HepG2 (cell line): ENCODE results near the gene ZNF557. TPM values are rescaled to one million over a fixed set of nuclear protein-coding genes. Genes with fewer than 3 reads are reported as not detected.

ENCODE experiments used
- CENPX ChIP-seq: sonication (generic); formaldehyde crosslinking; IDR thresholded peaks from 2 replicates; pipeline ENCODE4 v1.9.0; 2021; ENCODE audit warnings: mild to moderate bottlenecking, missing genetic modification reagents, moderate library complexity
- ELF4 ChIP-seq: sonication (generic); formaldehyde crosslinking; IDR thresholded peaks from 2 replicates; pipeline ENCODE4 v1.5.0; 2020; ENCODE audit warnings: missing genetic modification reagents, mild to moderate bottlenecking, moderate library complexity, borderline replicate concordance
- HNRNPK ChIP-seq: fragments of 200-400 bp; formaldehyde crosslinking; IDR thresholded peaks from 2 replicates; pipeline ENCODE4 v1.6.1; 2018; ENCODE audit warnings: low read length, low read depth, moderate library complexity, mild to moderate bottlenecking; ENCODE audit not compliant: poor library complexity, severe bottlenecking
- MBD4 ChIP-seq: IDR thresholded peaks from 2 replicates; pipeline ENCODE4 v1.6.1; 2012; ENCODE audit warnings: low read length, inconsistent platforms, borderline replicate concordance
- MTA1 ChIP-seq: sonication (generic); formaldehyde crosslinking; IDR thresholded peaks from 2 replicates; pipeline ENCODE4 v1.4.0; 2020; ENCODE audit warnings: missing genetic modification reagents, mild to moderate bottlenecking, borderline replicate concordance
- MXI1 ChIP-seq: IDR thresholded peaks from 3 replicates; pipeline ENCODE4 v1.6.1; 2012; ENCODE audit warnings: low read depth, low read length, inconsistent platforms, borderline replicate concordance
- THYN1 ChIP-seq: sonication (generic); formaldehyde crosslinking; IDR thresholded peaks from 2 replicates; pipeline ENCODE4 v1.8.1; 2023; ENCODE audit warnings: low read depth, mild to moderate bottlenecking, moderate library complexity, missing genetic modification reagents, borderline replicate concordance
- TRIM22 ChIP-seq: fragments of 450-650 bp; IDR thresholded peaks from 2 replicates; pipeline ENCODE4 v1.6.1; 2017
- ZBTB14 ChIP-seq: sonication (generic); formaldehyde crosslinking; IDR thresholded peaks from 2 replicates; pipeline ENCODE4 v1.4.0; 2020; ENCODE audit warnings: missing genetic modification reagents
- ZNF260 ChIP-seq: sonication (generic); formaldehyde crosslinking; IDR thresholded peaks from 2 replicates; pipeline ENCODE4 v1.4.0; 2020; ENCODE audit warnings: missing genetic modification reagents, low read depth, mild to moderate bottlenecking, borderline replicate concordance
- ZNF460 ChIP-seq: sonication (generic); formaldehyde crosslinking; IDR thresholded peaks from 2 replicates; pipeline ENCODE4 v1.5.1; 2020; ENCODE audit warnings: missing genetic modification reagents, mild to moderate bottlenecking, borderline replicate concordance
- ZNF777 ChIP-seq: sonication (generic); formaldehyde crosslinking; IDR thresholded peaks from 2 replicates; pipeline ENCODE4 v1.4.0; 2020; ENCODE audit warnings: missing genetic modification reagents
- polyA plus RNA-seq, 8 experiments: library from polyadenylated mRNA; depleted of rRNA in 3 of 8; stranded (reverse) in 7 of 8; unstranded in 1 of 8; fragments of >200 nt; fragmentation: Illumina TruSeq in 4 of 8; extraction: Trizol in 4 of 8; gene quantifications; 2 replicates each; pipeline versions ENCODE4 v1.2.1 to v1.2.3, GENCODE V29; 2011 to 2016; ENCODE audit warnings: low read depth in 4 of 8, missing spikeins in 1 of 8, mixed read lengths in 1 of 8; ENCODE audit not compliant: insufficient read depth in 1 of 8
- total RNA-seq, 5 experiments: library from RNA; depleted of rRNA; stranded (reverse); fragments of >200 nt; fragmentation: Illumina TruSeq; extraction: Trizol; gene quantifications; 2 replicates each; pipeline ENCODE4 v1.2.3, GENCODE V29; 2016; ENCODE audit warnings: low read depth in 1 of 5
- TF ChIP-seq, protein P1 (sequence below): sonication (generic); formaldehyde crosslinking; IDR thresholded peaks from 2 replicates; pipeline ENCODE4 v1.9.0; 2021; ENCODE audit warnings: mild to moderate bottlenecking, missing genetic modification reagents
- TF ChIP-seq, protein P2 (sequence below): sonication (generic); formaldehyde crosslinking; IDR thresholded peaks from 2 replicates; pipeline ENCODE4 v1.8.1; 2022; ENCODE audit warnings: low read depth, mild to moderate bottlenecking, missing genetic modification reagents

ZNF557 gene
- total and polyA plus RNA-seq, 2 of the 13 experiments (the other 11 are each of a cell fraction or from before 2014, with no cell fraction given), result 2.1 to 7.8 TPM

DNA sequence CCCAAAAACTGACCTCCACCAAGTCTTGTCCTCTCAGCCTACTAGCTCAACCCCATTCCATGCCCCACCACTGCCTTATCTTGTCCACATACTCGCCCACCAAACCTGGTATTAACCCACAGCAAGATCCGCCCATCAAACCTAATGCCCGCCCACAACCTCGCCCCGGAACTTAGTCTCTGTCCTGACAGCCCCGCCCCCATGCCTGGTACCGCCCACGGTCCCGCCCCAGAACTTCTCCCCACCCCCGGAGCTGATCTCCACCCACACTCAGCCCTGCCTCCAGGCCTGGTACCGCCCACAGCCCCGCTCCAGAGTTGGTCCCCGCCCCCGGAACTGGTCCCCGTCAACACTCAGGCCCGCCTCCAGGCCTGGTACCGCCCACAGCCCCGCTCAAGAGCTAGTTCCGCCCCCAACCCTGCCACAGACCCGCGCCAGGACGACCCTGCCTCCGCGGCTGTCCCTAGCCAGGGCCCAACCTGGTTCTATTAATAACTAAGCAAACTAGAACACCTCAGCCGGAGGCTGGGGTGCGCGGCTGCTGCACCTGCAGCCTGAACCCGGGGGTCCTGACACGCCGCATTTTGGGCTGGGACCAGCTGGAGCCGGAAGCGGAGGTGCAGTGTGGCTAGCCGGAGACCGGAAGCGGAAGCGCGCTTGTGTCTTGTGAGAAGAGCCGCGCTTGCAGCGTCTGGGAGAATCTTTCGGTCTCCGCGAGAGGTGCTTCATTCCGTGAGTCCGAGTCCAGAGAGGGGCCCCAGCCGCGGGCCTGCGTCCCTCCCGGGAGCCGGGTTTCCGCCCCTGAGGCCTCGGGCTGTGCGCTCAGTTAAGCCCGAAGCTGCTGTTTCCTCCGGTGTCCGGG, at the start of gene ZNF557 (continued):
- TF ChIP-seq MBD4 (no peak), MXI1 (no peak), MTA1 (CRISPR knock-in tag) (no peak), ZBTB14 (no peak), ELF4 (CRISPR knock-in tag) (peak; percentile 71; the same call in 1 of the 2 replicates), THYN1 (CRISPR knock-in tag) (no peak), HNRNPK (peak; percentile 68), ZNF777 (CRISPR knock-in tag) (no peak; the same call in 1 of the 2 replicates), ZNF260 (no peak), CENPX (CRISPR knock-in tag) (no peak), TRIM22 (no peak), ZNF460 (CRISPR knock-in tag) (no peak)
- TF ChIP-seq, protein P1, sequence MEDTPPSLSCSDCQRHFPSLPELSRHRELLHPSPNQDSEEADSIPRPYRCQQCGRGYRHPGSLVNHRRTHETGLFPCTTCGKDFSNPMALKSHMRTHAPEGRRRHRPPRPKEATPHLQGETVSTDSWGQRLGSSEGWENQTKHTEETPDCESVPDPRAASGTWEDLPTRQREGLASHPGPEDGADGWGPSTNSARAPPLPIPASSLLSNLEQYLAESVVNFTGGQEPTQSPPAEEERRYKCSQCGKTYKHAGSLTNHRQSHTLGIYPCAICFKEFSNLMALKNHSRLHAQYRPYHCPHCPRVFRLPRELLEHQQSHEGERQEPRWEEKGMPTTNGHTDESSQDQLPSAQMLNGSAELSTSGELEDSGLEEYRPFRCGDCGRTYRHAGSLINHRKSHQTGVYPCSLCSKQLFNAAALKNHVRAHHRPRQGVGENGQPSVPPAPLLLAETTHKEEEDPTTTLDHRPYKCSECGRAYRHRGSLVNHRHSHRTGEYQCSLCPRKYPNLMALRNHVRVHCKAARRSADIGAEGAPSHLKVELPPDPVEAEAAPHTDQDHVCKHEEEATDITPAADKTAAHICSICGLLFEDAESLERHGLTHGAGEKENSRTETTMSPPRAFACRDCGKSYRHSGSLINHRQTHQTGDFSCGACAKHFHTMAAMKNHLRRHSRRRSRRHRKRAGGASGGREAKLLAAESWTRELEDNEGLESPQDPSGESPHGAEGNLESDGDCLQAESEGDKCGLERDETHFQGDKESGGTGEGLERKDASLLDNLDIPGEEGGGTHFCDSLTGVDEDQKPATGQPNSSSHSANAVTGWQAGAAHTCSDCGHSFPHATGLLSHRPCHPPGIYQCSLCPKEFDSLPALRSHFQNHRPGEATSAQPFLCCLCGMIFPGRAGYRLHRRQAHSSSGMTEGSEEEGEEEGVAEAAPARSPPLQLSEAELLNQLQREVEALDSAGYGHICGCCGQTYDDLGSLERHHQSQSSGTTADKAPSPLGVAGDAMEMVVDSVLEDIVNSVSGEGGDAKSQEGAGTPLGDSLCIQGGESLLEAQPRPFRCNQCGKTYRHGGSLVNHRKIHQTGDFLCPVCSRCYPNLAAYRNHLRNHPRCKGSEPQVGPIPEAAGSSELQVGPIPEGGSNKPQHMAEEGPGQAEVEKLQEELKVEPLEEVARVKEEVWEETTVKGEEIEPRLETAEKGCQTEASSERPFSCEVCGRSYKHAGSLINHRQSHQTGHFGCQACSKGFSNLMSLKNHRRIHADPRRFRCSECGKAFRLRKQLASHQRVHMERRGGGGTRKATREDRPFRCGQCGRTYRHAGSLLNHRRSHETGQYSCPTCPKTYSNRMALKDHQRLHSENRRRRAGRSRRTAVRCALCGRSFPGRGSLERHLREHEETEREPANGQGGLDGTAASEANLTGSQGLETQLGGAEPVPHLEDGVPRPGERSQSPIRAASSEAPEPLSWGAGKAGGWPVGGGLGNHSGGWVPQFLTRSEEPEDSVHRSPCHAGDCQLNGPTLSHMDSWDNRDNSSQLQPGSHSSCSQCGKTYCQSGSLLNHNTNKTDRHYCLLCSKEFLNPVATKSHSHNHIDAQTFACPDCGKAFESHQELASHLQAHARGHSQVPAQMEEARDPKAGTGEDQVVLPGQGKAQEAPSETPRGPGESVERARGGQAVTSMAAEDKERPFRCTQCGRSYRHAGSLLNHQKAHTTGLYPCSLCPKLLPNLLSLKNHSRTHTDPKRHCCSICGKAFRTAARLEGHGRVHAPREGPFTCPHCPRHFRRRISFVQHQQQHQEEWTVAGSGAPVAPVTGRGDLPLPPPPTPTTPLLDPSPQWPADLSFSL (CRISPR knock-in tag), result no peak
- TF ChIP-seq, protein P2, sequence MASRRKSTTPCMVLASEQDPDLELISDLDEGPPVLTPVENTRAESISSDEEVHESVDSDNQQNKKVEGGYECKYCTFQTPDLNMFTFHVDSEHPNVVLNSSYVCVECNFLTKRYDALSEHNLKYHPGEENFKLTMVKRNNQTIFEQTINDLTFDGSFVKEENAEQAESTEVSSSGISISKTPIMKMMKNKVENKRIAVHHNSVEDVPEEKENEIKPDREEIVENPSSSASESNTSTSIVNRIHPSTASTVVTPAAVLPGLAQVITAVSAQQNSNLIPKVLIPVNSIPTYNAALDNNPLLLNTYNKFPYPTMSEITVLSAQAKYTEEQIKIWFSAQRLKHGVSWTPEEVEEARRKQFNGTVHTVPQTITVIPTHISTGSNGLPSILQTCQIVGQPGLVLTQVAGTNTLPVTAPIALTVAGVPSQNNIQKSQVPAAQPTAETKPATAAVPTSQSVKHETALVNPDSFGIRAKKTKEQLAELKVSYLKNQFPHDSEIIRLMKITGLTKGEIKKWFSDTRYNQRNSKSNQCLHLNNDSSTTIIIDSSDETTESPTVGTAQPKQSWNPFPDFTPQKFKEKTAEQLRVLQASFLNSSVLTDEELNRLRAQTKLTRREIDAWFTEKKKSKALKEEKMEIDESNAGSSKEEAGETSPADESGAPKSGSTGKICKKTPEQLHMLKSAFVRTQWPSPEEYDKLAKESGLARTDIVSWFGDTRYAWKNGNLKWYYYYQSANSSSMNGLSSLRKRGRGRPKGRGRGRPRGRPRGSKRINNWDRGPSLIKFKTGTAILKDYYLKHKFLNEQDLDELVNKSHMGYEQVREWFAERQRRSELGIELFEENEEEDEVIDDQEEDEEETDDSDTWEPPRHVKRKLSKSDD (CRISPR knock-in tag), result no peak
